Suprapubic skin (tissue), 4 donors: ENCODE measurements around the gene CTSH.

ENCODE experiments used
- EP300 ChIP-seq: sonication (generic); formaldehyde crosslinking; IDR thresholded peaks from one replicate; pipeline ENCODE4 v1.6.1; 2017; ENCODE audit warnings: antibody characterized with exemption
- POLR2A ChIP-seq, 2 donors: fragments of 450-650 bp; IDR thresholded peaks; one replicate each; pipeline ENCODE4 v1.6.1; 2017; ENCODE audit warnings: antibody characterized with exemption in 2 of 2, mild to moderate bottlenecking in 2 of 2, moderate library complexity in 2 of 2
- POLR2AphosphoS5 ChIP-seq, 3 donors: sonication (generic); formaldehyde crosslinking; IDR thresholded peaks; one replicate each; pipeline ENCODE4 v1.6.1; 2017; ENCODE audit warnings: antibody characterized with exemption in 3 of 3
- TF ChIP-seq, protein P1 (sequence below), 2 donors: fragments of 200-600 bp in 1 of 2; fragments of 450-650 bp in 1 of 2; sonication (generic) in 1 of 2; IDR thresholded peaks; one replicate each; pipeline ENCODE4 v1.5.1; 2016 to 2019; ENCODE audit warnings: antibody characterized with exemption in 2 of 2, mild to moderate bottlenecking in 1 of 2, moderate library complexity in 1 of 2

DNA sequence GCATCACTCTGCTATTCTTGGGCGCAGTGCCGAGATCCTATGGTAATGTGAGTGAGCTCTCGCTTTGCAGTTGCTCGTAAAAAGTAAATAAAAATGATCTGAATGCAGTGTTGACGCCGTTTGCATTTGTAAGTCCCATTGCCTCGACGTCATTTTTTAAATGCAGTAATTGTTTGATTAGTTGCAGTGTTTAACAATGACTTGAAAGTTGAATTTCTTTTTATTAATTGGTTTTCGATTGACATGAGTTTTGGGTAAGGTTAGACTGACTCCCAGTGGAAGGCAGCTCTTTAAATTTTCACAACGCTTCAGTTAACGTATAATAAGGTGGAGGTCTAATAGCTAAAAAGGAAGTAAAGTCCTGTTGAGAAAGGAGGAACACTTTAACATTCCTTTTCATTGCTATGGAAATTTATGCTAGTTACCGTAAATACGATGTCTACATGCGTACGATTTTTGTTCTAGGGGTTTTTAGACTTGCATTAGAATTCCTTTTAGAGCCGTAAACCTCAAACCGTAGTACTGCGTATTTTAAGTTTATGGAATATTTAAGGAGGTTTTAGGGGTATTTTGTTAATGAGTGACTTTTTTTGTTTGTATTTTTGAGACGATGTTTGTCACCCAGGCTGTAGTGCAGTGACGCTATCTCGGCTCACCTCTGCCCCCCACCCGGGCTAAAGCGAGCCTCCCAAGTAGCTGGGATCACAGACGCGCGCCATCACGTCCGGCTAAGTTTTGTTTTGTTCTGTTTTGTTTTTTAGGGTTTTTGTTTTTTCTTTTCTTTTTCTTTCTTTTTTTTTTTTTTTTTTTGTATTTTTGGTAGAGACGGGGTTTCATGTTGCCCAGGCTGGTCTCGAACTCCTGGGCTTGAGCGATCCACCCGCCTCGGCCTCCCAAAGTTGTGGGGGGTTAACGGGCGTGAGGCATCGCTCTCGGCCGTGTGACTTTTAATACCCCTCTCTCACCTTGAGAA lies 70.8 kb downstream of the CTSH start:
- TF ChIP-seq, protein P1, sequence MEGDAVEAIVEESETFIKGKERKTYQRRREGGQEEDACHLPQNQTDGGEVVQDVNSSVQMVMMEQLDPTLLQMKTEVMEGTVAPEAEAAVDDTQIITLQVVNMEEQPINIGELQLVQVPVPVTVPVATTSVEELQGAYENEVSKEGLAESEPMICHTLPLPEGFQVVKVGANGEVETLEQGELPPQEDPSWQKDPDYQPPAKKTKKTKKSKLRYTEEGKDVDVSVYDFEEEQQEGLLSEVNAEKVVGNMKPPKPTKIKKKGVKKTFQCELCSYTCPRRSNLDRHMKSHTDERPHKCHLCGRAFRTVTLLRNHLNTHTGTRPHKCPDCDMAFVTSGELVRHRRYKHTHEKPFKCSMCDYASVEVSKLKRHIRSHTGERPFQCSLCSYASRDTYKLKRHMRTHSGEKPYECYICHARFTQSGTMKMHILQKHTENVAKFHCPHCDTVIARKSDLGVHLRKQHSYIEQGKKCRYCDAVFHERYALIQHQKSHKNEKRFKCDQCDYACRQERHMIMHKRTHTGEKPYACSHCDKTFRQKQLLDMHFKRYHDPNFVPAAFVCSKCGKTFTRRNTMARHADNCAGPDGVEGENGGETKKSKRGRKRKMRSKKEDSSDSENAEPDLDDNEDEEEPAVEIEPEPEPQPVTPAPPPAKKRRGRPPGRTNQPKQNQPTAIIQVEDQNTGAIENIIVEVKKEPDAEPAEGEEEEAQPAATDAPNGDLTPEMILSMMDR (IDR thresholded peaks at IDR 0.05) = no peak
- no peak for TF ChIP-seq EP300
- TF ChIP-seq POLR2A (IDR thresholded peaks at IDR 0.05) = no peak
- no peak for TF ChIP-seq POLR2AphosphoS5 (IDR thresholded peaks at IDR 0.05)
